HL-60 (cell line): ENCODE measurements around the gene OXCT1.

Experiments
- DNase-seq, 2 experiments: peaks; one replicate each; pipeline ENCODE4 v3.0.0-alpha.2; 2010 to 2020; ENCODE audit warnings: low read depth in 1 of 2, low spot score in 1 of 2
- H3K27ac ChIP-seq: fragments of 250-450 bp; sonication (Bioruptor Pico); replicated peaks from 2 replicates; pipeline ENCODE4 v1.5.1; 2020; ENCODE audit warnings: mild to moderate bottlenecking, moderate library complexity
- H3K27me3 ChIP-seq: fragments of 250-450 bp; sonication (Bioruptor Pico); 2 replicates; pipeline ENCODE4 v1.5.1; 2021; ENCODE audit warnings: mild to moderate bottlenecking, moderate library complexity; ENCODE audit not compliant: insufficient read depth, poor library complexity, severe bottlenecking
- H3K4me3 ChIP-seq: replicated peaks from 2 replicates; pipeline ENCODE4 v1.5.1; 2011; ENCODE audit warnings: mild to moderate bottlenecking, control low read depth, low read length; ENCODE audit not compliant: insufficient read depth
- GABPA ChIP-seq: IDR thresholded peaks from 2 replicates; pipeline ENCODE4 v1.6.1; 2012; ENCODE audit warnings: low read depth
- POLR2AphosphoS5 ChIP-seq: IDR thresholded peaks from 2 replicates; pipeline ENCODE4 v1.6.1; 2012; ENCODE audit warnings: low read depth
- SPI1 ChIP-seq: IDR thresholded peaks from 2 replicates; pipeline ENCODE4 v1.6.1; 2012; ENCODE audit warnings: low read depth, mild to moderate bottlenecking, borderline replicate concordance
- TF ChIP-seq, protein P1 (sequence below): IDR thresholded peaks from 2 replicates; pipeline ENCODE4 v1.6.1; 2012; ENCODE audit warnings: low read depth; ENCODE audit not compliant: insufficient replicate concordance
- TF ChIP-seq, protein P2 (sequence below): IDR thresholded peaks from one replicate; pipeline ENCODE4 v1.5.1; 2011; ENCODE audit warnings: low read length, control low read depth, inconsistent platforms; ENCODE audit not compliant: insufficient read depth

OXCT1 gene

DNA sequence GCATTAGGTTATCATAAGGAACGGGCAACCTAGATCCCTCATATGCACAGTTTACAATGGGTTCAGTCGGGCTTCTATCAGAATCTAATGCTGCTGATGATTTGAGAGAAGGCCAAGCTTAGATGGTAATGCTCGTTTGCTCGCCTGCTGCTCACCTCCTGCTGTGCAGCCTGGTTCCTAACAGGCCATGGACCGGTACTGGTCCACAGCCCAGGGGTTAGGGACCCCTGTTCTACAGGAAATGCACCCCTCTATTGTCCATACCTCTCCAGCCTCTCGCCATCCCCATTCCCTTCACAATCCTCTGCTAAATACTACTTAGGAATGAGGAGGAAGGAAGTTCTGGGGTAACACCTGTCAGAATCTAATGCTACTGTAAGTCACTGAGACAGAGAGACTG lies 75.1 kb downstream of the OXCT1 start:
- no peak overlapping the region for H3K4me3 ChIP-seq
- DNase-seq = no peak
- no peak overlapping the region for H3K27ac ChIP-seq
- TF ChIP-seq SPI1 (no peak), POLR2AphosphoS5 (no peak), GABPA (no peak)
- TF ChIP-seq, protein P1, sequence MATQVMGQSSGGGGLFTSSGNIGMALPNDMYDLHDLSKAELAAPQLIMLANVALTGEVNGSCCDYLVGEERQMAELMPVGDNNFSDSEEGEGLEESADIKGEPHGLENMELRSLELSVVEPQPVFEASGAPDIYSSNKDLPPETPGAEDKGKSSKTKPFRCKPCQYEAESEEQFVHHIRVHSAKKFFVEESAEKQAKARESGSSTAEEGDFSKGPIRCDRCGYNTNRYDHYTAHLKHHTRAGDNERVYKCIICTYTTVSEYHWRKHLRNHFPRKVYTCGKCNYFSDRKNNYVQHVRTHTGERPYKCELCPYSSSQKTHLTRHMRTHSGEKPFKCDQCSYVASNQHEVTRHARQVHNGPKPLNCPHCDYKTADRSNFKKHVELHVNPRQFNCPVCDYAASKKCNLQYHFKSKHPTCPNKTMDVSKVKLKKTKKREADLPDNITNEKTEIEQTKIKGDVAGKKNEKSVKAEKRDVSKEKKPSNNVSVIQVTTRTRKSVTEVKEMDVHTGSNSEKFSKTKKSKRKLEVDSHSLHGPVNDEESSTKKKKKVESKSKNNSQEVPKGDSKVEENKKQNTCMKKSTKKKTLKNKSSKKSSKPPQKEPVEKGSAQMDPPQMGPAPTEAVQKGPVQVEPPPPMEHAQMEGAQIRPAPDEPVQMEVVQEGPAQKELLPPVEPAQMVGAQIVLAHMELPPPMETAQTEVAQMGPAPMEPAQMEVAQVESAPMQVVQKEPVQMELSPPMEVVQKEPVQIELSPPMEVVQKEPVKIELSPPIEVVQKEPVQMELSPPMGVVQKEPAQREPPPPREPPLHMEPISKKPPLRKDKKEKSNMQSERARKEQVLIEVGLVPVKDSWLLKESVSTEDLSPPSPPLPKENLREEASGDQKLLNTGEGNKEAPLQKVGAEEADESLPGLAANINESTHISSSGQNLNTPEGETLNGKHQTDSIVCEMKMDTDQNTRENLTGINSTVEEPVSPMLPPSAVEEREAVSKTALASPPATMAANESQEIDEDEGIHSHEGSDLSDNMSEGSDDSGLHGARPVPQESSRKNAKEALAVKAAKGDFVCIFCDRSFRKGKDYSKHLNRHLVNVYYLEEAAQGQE = no peak
- TF ChIP-seq, protein P2, sequence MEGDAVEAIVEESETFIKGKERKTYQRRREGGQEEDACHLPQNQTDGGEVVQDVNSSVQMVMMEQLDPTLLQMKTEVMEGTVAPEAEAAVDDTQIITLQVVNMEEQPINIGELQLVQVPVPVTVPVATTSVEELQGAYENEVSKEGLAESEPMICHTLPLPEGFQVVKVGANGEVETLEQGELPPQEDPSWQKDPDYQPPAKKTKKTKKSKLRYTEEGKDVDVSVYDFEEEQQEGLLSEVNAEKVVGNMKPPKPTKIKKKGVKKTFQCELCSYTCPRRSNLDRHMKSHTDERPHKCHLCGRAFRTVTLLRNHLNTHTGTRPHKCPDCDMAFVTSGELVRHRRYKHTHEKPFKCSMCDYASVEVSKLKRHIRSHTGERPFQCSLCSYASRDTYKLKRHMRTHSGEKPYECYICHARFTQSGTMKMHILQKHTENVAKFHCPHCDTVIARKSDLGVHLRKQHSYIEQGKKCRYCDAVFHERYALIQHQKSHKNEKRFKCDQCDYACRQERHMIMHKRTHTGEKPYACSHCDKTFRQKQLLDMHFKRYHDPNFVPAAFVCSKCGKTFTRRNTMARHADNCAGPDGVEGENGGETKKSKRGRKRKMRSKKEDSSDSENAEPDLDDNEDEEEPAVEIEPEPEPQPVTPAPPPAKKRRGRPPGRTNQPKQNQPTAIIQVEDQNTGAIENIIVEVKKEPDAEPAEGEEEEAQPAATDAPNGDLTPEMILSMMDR = no peak
- no peaks in the 10 kb centered on the region for H3K27me3 ChIP-seq

DNA sequence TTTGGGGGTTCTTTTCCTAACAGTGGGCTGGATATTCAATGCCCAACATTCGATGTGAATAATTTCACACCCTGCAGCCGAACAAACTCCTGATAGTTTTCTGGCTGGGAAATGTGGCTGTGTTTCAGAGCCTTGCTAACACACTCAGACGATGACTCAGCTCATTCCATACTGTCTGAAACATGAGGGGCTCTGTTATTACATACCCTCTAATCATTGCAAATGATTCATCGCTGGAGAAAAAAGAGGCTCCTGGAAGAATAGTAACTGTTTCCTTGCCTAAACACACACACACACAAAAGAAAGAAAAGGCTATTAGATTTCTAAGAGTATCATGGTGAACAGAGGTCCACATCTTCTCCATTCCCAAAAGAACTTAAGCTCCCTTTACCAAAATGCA lies 75.8 kb downstream of the OXCT1 start:
- no peak for DNase-seq
- TF ChIP-seq, protein P1 = no peak
- no peak for TF ChIP-seq SPI1
- Histone ChIP-seq H3K4me3 (no peak overlapping the region), H3K27ac (no peak overlapping the region), H3K27me3 (no peaks in the 10 kb centered on the region)

DNA sequence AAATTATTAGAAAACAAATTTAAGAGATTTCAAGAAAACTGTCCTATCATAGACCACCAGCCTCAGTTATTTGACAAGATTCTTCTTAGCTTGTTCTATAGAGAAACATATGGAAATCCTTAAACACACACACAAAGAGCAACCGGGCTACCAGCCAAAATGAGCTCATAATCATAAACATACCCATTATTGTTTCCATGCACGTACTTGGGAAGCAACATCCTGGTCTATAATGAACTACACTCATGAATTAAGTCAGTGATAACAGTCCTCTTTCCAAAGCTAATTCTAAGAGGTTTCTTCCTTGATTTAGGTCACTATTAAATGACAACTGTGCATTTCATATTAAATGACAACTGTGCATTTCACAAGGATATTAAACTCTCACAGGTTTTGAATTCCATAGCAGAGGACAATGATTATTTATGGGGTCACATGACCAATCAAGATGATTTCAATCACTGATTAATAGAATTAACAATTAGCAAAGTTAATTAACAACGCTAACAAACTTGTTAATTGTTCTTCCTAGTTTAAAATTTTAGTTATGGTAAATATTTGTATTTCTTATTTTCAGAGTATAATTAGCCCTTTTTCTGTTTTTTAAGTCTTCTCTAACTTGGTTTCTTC lies 77.0 kb downstream of the OXCT1 start:
- TF ChIP-seq GABPA (no peak), POLR2AphosphoS5 (no peak), SPI1 (no peak)
- TF ChIP-seq, protein P1 = no peak
- TF ChIP-seq, protein P2 = no peak

More for the DNA sequence above, 77.0 kb downstream of the OXCT1 start:
- no peak for DNase-seq
- Histone ChIP-seq H3K4me3 (no peak overlapping the region), H3K27ac (no peak overlapping the region), H3K27me3 (no peaks in the 10 kb centered on the region)
